ENCODE results near the gene ADSS1.

ADSS1 gene

DNA sequence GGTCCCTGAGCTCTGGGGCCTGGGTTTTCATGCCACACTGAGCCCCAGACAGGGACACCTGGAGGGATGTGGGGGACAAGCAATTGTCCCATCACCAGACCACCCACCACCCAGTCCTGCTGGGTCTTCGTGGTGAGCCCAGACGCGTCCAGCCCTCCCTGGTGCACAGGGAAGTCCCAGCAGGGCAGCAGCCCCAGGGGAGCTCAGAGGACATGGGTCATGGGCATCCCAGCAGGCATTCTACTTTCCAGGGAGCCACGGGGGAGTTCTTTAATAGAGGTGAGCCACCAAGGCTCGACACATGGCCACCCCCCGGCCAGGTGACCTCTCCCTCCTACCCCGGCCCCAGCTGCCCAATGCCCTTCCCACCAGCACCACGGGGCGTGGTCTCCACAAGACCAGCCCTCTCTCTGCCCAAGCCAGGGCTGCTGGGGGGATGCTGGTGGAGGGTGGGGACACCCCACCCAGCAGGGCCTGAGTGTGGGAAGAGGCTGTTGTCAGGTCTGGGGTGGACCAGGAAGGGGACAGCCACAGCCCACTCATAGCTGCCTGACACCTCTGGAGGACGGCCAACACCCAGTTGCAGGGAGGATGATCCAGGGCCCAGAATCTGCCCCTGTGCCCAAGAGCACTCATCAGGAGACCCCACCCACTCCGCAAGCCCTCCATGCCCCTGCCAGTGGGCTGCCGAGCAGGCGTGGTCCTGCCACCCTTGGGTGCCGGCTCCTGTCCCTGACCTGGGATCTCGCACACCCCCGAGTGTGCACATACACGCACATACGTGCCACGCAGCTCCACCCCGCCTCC, 57.4 kb downstream of the ADSS1 start:
- H3K27me3 Mint-ChIP-seq, result no peaks in the 10 kb centered on the region
- H3K4me3 Mint-ChIP-seq, result no peak overlapping the region
- no peak for ATAC-seq (replicated peaks)
- DNase-seq, result no peak
- H3K4me1 Mint-ChIP-seq, result peaks cover 5 to 10% of the 10 kb centered on the region in 2 donors
- H3K27ac Mint-ChIP-seq, result no peak overlapping the region
- H3K9me3 Mint-ChIP-seq, result no peaks in the 10 kb centered on the region
- peaks cover 4 to 13% of the 10 kb centered on the region in 2 donors for H3K36me3 Mint-ChIP-seq

GRCh38 chr14:104782086-104782807, 58.2 kb downstream of the ADSS1 start:
- ATAC-seq (replicated peaks), result no peak
- no peak overlapping the region for H3K4me3 Mint-ChIP-seq
- peaks cover 8 to 17% of the 10 kb centered on the region in 2 donors for H3K4me1 Mint-ChIP-seq
- DNase-seq, result no peak
- H3K27ac Mint-ChIP-seq, result no peak overlapping the region
- H3K27me3 Mint-ChIP-seq, result no peaks in the 10 kb centered on the region
- H3K9me3 Mint-ChIP-seq, result no peaks in the 10 kb centered on the region
- peaks cover 0 to 6% of the 10 kb centered on the region in 2 donors for H3K36me3 Mint-ChIP-seq

DNA sequence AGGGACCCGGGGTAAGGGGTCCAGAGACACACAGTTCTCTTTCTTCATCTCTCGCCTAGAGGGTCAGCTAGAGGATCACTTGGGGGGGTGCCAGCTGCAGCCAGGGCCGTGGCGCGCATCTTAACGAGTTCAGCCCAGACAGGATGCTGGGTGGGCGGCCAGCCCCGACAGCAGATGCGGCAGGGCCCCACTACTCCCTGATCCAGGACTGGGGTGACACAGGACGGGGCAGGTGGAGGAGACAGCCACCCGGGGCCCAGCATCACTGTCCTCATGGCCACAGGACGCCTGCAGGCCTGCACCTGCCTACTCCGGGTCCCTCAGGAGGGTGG, 58.7 kb downstream of the ADSS1 start:
- Mint-ChIP-seq H3K27me3 (no peaks in the 10 kb centered on the region), H3K36me3 (peaks cover 0 to 6% of the 10 kb centered on the region in 2 donors), H3K27ac (peak overlapping the region; percentile 20), H3K4me1 (peaks cover 8 to 18% of the 10 kb centered on the region in 2 donors), H3K9me3 (no peaks in the 10 kb centered on the region), H3K4me3 (no peak overlapping the region)
- ATAC-seq (replicated peaks), result no peak
- no peak for DNase-seq

DNA sequence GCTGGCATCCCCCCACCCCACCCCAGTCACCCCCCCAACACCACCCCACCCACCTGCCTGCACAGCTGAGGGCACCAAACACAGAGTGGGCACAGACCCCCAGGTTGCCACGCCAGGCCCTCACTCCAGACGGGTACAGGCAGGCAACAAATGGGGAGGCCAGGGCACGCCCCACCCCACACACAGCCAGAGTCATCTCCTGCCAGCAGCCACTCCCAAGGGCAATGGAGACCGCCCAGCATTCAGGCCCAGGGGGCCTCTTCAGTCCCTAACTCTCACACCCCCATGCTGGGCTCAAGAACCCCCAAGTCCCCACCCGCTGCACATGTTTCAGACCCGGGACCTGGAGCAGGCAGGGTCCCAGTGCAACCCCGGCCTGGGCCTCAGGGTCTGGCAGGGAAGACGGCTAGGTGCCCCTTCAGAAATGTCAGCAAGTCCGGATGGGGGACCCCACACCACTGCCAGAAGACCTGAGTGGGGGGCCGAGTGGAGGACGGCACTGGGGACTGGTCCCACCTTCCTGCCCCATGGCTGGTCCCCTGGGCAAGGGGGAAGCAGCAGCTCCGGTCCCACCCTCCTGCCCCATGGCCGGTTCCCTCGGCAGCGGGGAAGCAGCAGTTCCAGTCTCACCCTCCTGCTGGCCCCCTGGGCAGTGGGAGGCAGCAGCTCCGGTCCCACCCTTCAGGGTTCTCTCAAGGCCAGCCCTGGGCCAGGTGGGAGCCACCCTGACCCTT, 59.6 kb downstream of the ADSS1 start:
- peak overlapping the region; percentile 31 for H3K27ac Mint-ChIP-seq

DNA sequence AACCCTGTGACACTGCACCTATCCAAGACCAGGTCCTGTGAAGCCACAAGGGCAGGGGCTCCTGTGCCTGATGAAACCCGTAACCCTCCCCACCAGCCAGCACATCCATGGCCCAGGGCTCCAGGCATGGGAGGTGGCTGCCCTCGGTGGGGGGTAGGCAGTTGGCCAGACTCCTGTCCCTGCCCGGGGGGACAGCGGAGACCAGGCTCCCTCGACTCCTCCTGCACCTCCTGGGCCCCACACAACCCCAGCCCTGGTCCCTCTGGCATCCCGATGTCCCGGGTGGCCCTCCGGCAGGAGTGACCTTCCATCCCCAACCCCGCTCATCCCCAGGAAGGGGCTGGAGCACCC, 60.2 kb downstream of the ADSS1 start:
- DNase-seq (no peak), ATAC-seq (replicated peaks) (no peak)
- no peak overlapping the region for H3K4me3 Mint-ChIP-seq
- no peaks in the 10 kb centered on the region for H3K9me3 Mint-ChIP-seq
- no peak overlapping the region for H3K27ac Mint-ChIP-seq
- peaks cover 10 to 26% of the 10 kb centered on the region in 2 donors for H3K4me1 Mint-ChIP-seq
- H3K27me3 Mint-ChIP-seq, result no peaks in the 10 kb centered on the region
- H3K36me3 Mint-ChIP-seq, result peaks cover 0 to 5% of the 10 kb centered on the region in 2 donors

More for the DNA sequence above, 59.6 kb downstream of the ADSS1 start:
- DNase-seq, result no peak
- no peak for ATAC-seq (replicated peaks)
- Mint-ChIP-seq H3K27me3 (no peaks in the 10 kb centered on the region), H3K4me3 (no peak overlapping the region), H3K4me1 (peaks cover 10 to 26% of the 10 kb centered on the region in 2 donors), H3K36me3 (peaks cover 0 to 5% of the 10 kb centered on the region in 2 donors), H3K9me3 (no peaks in the 10 kb centered on the region)

DNA sequence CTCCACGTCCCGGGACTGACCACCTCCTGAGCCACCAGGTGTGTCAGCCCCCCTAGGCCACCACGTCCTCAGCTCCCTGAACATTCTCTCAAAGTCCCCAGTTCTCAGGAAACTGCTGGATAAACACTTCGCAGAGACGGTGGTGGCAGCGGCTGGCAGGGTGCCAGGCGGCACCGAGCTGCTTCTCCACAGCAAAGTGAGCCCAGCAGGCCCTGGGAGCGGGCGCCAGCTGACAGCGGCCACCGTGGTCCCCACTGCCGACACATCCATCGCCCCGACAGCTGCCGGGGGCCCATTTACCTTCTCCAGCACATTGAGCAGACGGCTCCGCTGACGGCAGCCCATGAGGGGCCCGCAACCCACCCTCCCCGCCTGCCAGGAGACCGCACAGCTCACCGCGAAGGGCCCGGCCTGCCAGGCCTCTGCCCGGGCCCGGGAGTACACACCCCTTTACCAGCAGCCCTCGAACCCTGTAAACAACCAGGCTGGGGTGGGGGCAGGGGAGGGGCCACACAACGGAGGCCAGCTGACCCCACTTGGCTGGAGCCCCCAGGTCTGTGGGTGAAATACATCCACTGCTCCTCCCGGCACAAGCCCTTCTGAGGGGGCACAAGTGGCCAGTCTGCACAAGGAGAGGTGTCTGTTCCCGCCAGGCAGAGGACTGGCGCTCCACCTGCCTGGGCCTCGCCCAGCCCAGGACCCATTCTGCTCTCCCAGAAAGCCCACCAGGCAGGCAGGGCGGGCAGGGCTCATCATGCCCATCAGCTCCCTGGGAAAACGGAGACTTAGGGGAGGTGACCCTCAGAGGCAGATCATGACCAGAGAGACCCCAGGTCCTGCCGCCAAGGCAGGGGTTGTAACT, 61.0 kb downstream of the ADSS1 start:
- Mint-ChIP-seq H3K4me1 (peaks cover 12 to 31% of the 10 kb centered on the region in 2 donors), H3K4me3 (no peak overlapping the region), H3K9me3 (no peaks in the 10 kb centered on the region), H3K27me3 (no peaks in the 10 kb centered on the region), H3K27ac (no peak overlapping the region), H3K36me3 (peaks cover 4 to 5% of the 10 kb centered on the region in 2 donors)
- ATAC-seq (replicated peaks) (no peak), DNase-seq (no peak)

GRCh38 chr14:104785708-104786080, 61.7 kb downstream of the ADSS1 start:
- DNase-seq (no peak), ATAC-seq (replicated peaks) (no peak)
- Mint-ChIP-seq H3K4me3 (no peak overlapping the region), H3K36me3 (peaks cover 0 to 5% of the 10 kb centered on the region in 2 donors), H3K27ac (no peak overlapping the region), H3K27me3 (no peaks in the 10 kb centered on the region), H3K9me3 (no peaks in the 10 kb centered on the region), H3K4me1 (peaks cover 13 to 31% of the 10 kb centered on the region in 2 donors)

- no peak overlapping the region for H3K4me3 Mint-ChIP-seq
- H3K36me3 Mint-ChIP-seq, result peaks cover 2 to 10% of the 10 kb centered on the region in 2 donors
- no peak overlapping the region for H3K27ac Mint-ChIP-seq
- H3K4me1 Mint-ChIP-seq, result peaks cover 17 to 35% of the 10 kb centered on the region in 2 donors
- H3K9me3 Mint-ChIP-seq, result no peaks in the 10 kb centered on the region
- DNase-seq, result no peak
- peak; percentile 14 to 21 for ATAC-seq (replicated peaks)
- H3K27me3 Mint-ChIP-seq, result no peaks in the 10 kb centered on the region
These were observed 62.1 kb downstream of the ADSS1 start for GRCh38 chr14:104786091-104786586.

DNA sequence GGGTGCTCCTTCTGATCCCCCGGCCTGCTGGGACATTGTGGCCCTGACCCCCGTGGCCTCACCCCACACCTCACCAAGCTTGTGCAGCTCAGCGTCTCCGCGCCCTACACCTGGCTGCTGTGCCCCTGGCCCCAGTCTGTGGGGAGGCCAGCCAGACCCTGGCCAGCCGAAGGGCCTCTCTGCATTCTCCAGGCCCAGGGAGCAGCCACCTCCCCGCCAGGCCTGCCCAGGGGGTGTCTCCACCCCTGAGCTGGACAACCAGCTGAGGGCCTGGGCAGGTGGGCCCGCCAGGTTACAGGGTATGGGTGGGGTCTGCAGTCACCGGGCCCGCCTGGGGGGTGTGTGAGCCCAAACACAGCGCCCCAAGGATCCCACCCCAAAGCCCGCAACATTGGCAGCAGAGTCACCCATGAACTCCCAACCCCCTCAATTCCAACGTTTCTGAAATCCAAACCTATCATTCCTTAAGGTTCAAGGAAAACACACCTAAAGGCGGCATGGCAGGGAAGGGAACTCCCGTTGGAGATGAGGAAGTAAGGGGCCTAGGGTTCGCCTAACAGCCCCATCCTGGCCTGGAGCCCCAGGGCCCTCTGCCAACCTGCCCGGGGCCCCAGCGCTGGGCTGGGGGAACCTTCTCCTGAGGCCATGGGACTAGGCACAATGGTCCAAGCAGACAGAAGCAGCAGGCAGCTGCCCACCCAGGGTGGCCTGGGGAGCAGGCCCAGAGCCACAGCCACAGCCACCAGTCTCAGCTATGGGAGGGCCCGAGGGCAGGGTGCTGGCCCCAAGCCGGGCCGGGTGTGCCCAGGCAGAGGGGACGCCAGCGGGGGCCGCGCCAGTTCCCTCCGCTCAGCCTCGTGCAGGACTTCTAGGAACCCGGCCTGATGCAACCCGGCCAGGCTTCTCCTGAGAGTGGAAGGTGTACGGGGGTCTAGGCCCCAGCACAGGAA, 63.0 kb downstream of the ADSS1 start:
- Mint-ChIP-seq H3K27ac (peak overlapping the region; percentile 31), H3K36me3 (peaks cover 5 to 15% of the 10 kb centered on the region in 2 donors), H3K9me3 (no peaks in the 10 kb centered on the region), H3K27me3 (no peaks in the 10 kb centered on the region), H3K4me3 (no peak overlapping the region), H3K4me1 (peaks cover 21 to 40% of the 10 kb centered on the region in 2 donors)
- ATAC-seq (replicated peaks) (no peak), DNase-seq (no peak)

DNA sequence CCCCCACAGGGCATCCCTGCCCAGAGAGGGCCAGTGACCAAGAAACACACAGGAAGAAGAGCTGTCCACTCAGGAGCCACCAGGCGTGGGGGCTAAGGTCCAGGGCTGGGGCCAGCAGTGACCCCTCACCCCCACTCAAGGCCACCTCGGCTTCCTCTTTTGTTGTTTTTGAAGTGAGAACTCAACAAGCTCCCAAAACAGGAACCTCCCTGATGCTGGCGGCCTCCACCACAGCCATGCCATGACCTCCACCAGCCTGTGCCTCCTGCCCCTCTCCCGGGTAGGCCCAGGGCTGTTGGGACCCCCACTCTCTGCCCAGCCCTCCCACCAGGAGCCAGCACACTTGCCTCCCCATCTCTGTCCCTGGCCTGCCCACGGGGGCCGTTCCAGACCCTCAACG, 63.7 kb downstream of the ADSS1 start:
- no peak overlapping the region for H3K4me3 Mint-ChIP-seq
- H3K27ac Mint-ChIP-seq, result no peak overlapping the region
- no peaks in the 10 kb centered on the region for H3K27me3 Mint-ChIP-seq
- ATAC-seq (replicated peaks), result peak in 1 of 2 donors; percentile 41
- no peaks in the 10 kb centered on the region for H3K9me3 Mint-ChIP-seq
- DNase-seq, result no peak
- H3K4me1 Mint-ChIP-seq, result peaks cover 24 to 44% of the 10 kb centered on the region in 2 donors
- H3K36me3 Mint-ChIP-seq, result peaks cover 7 to 15% of the 10 kb centered on the region in 2 donors

- no peak overlapping the region for H3K4me3 Mint-ChIP-seq
- peak overlapping the region; percentile 59 for H3K27ac Mint-ChIP-seq
- DNase-seq (no peak), ATAC-seq (replicated peaks) (no peak)
- peaks cover 10 to 15% of the 10 kb centered on the region in 2 donors for H3K36me3 Mint-ChIP-seq
- H3K9me3 Mint-ChIP-seq, result no peaks in the 10 kb centered on the region
- peaks cover 28 to 46% of the 10 kb centered on the region in 2 donors for H3K4me1 Mint-ChIP-seq
- no peaks in the 10 kb centered on the region for H3K27me3 Mint-ChIP-seq
These were observed 64.3 kb downstream of the ADSS1 start for GRCh38 chr14:104788161-104788818.

GRCh38 chr14:104788873-104789663, 65.0 kb downstream of the ADSS1 start:
- no peak overlapping the region for H3K27ac Mint-ChIP-seq
- no peak for DNase-seq
- H3K36me3 Mint-ChIP-seq, result peaks cover 10 to 15% of the 10 kb centered on the region in 2 donors
- H3K9me3 Mint-ChIP-seq, result no peaks in the 10 kb centered on the region
- no peak for ATAC-seq (replicated peaks)
- peaks cover 35 to 53% of the 10 kb centered on the region in 2 donors for H3K4me1 Mint-ChIP-seq
- no peaks in the 10 kb centered on the region for H3K27me3 Mint-ChIP-seq
- H3K4me3 Mint-ChIP-seq, result no peak overlapping the region

All from stimulated activated naive B cell treated with anti-CD40 and anti-IgM and Interleukin-4, amounts not matched to agents 10 μg/mL and 1 μg/mL and 100 μg/mL, for 72 hours (primary cell).